HepG2 (cell line): Measurements from ENCODE around the gene RAB3B. TPM values are rescaled to one million over a fixed set of nuclear protein-coding genes. Genes with fewer than 3 reads are reported as not detected.

Experiments
- ATAC-seq: fragments of 200-7000 bp; cut with Tn5 transposase; 3 replicates; pipeline ENCODE4 v1.9.1; 2020; ENCODE audit warnings: mild to moderate bottlenecking, moderate library complexity
- BruUV-seq: library from RNA; stranded (reverse); fragments of 400-500 nt; replicated peaks from 2 replicates; lab custom pipeline; 2021; lab: Mats Ljungman, UMichigan
- CTCF ChIA-PET: fragments of 300-600 bp; formaldehyde crosslinking; extraction: SDS; loops from one replicate; lab custom pipeline; 2021; ENCODE audit warnings: low total read pairs, inconsistent platforms, low intra/inter-chr PET ratio; lab: Yijun Ruan, JAX
- POLR2A ChIA-PET: fragments of 350-600 bp; sonication (Branson Sonifier 250); formaldehyde crosslinking; loops from one replicate; lab custom pipeline; 2020; ENCODE audit warnings: antibody characterized with exemption, inconsistent platforms; lab: Yijun Ruan, JAX
- DNase-seq: peaks from one replicate; pipeline ENCODE4 v3.0.0-alpha.2; 2015; ENCODE audit warnings: low spot score
- FAIRE-seq: peaks from 3 replicates; lab custom pipeline; 2011; peaks lifted over from hg19 to GRCh38; lab: Jason Lieb, UNC
- H2AFZ ChIP-seq: one replicate; pipeline ENCODE4 v1.6.1; 2011; ENCODE audit warnings: low read length, inconsistent platforms
- H3K27ac ChIP-seq: fragments of 300-600 bp; 3 replicates; pipeline ENCODE4 v1.8.0; 2011; ENCODE audit warnings: mixed run types, mild to moderate bottlenecking, mixed read lengths, low read length, inconsistent platforms; ENCODE audit not compliant: insufficient read depth; ENCODE audit errors: extremely low read length
- H3K27me3 ChIP-seq, 2 experiments: fragments of 200-600 bp in 1 of 2; 2 replicates in 1 of 2; 3 replicates in 1 of 2; pipeline versions ENCODE4 v1.6.0 to v1.8.0; 2011; ENCODE audit warnings: low read length in 2 of 2, mild to moderate bottlenecking in 2 of 2, moderate library complexity in 2 of 2, inconsistent platforms in 1 of 2; ENCODE audit not compliant: insufficient read depth in 2 of 2, control insufficient read depth in 1 of 2
- H3K36me3 ChIP-seq, 2 experiments: fragments of 200-600 bp in 1 of 2; replicated peaks in 1 of 2; 2 replicates in 1 of 2; 3 replicates in 1 of 2; pipeline versions ENCODE4 v1.5.1 to v1.8.0; 2011; ENCODE audit warnings: low read length in 2 of 2, inconsistent platforms in 1 of 2; ENCODE audit not compliant: insufficient read depth in 2 of 2, control insufficient read depth in 1 of 2
- H3K4me1 ChIP-seq: 2 replicates; pipeline ENCODE4 v1.5.1; 2012; ENCODE audit warnings: low read length, inconsistent platforms; ENCODE audit not compliant: insufficient read depth
- H3K4me2 ChIP-seq: 2 replicates; pipeline ENCODE4 v1.6.0; 2011; ENCODE audit warnings: low read depth, low read length, inconsistent platforms
- H3K4me3 ChIP-seq, 3 experiments: fragments of 200-600 bp in 1 of 3; sonication (generic), shearing (Covaris generic) in 1 of 3; replicated peaks in 1 of 3; 2 replicates each; pipeline ENCODE4 v1.5.1; 2011 to 2016; ENCODE audit warnings: low read length in 3 of 3, inconsistent platforms in 2 of 3, low read depth in 2 of 3, mild to moderate bottlenecking in 2 of 3, control low read depth in 1 of 3, mixed read lengths in 1 of 3; ENCODE audit not compliant: insufficient read depth in 1 of 3
- H3K79me2 ChIP-seq: one replicate; pipeline ENCODE4 v1.6.1; 2011; ENCODE audit warnings: low read length, inconsistent platforms; ENCODE audit not compliant: insufficient read depth
- H3K9ac ChIP-seq: 2 replicates; pipeline ENCODE4 v1.6.0; 2011; ENCODE audit warnings: mild to moderate bottlenecking, low read depth, low read length, inconsistent platforms; ENCODE audit not compliant: insufficient read depth
- H3K9me3 ChIP-seq: 2 replicates; pipeline ENCODE4 v1.5.1; 2012; ENCODE audit warnings: mild to moderate bottlenecking, low read length
- H4K20me1 ChIP-seq: 2 replicates; pipeline ENCODE4 v1.6.0; 2011; ENCODE audit warnings: inconsistent platforms, mild to moderate bottlenecking, low read length, moderate library complexity; ENCODE audit not compliant: insufficient read depth
- CREBL2 ChIP-seq: sonication (generic); formaldehyde crosslinking; IDR thresholded peaks from 2 replicates; pipeline ENCODE4 v1.8.1; 2023; ENCODE audit warnings: missing genetic modification reagents, mild to moderate bottlenecking, borderline replicate concordance
- CSRNP2 ChIP-seq: sonication (generic); formaldehyde crosslinking; conservative IDR thresholded peaks from 2 replicates; pipeline ENCODE4 v1.8.0; 2022; ENCODE audit warnings: low read depth, missing genetic modification reagents
- EP300 ChIP-seq, 3 experiments: sonication (generic) in 1 of 3; formaldehyde crosslinking in 1 of 3; IDR thresholded peaks; 2 replicates each; pipeline versions ENCODE4 v1.5.1 to v1.6.1; 2011 to 2020; ENCODE audit warnings: low read depth in 2 of 3, low read length in 2 of 3, borderline replicate concordance in 1 of 3, improper control_type of control experiment in 1 of 3, mild to moderate bottlenecking in 1 of 3, missing genetic modification reagents in 1 of 3, moderate library complexity in 1 of 3
- HIVEP1 ChIP-seq: sonication (generic); formaldehyde crosslinking; IDR thresholded peaks from 2 replicates; pipeline ENCODE4 v1.4.0; 2020; ENCODE audit warnings: mild to moderate bottlenecking, missing genetic modification reagents
- MEF2D ChIP-seq: sonication (generic); formaldehyde crosslinking; IDR thresholded peaks from 2 replicates; pipeline ENCODE4 v1.5.1; 2020; ENCODE audit warnings: mild to moderate bottlenecking, missing genetic modification reagents
- REPIN1 ChIP-seq: sonication (generic); formaldehyde crosslinking; IDR thresholded peaks from 2 replicates; pipeline ENCODE4 v1.8.0; 2022; ENCODE audit warnings: missing genetic modification reagents, low read depth, mild to moderate bottlenecking, borderline replicate concordance
- ZBTB21 ChIP-seq: sonication (generic); formaldehyde crosslinking; IDR thresholded peaks from 2 replicates; pipeline ENCODE4 v1.4.0; 2020; ENCODE audit warnings: missing genetic modification reagents
- ZKSCAN1 ChIP-seq: fragments of 150-350 bp; IDR thresholded peaks from 2 replicates; pipeline ENCODE4 v1.6.1; 2014; ENCODE audit warnings: low read length
- ZNF121 ChIP-seq: sonication (generic); formaldehyde crosslinking; IDR thresholded peaks from 2 replicates; pipeline ENCODE4 v1.5.0; 2020; ENCODE audit warnings: mild to moderate bottlenecking, missing genetic modification reagents
- ZNF615 ChIP-seq: sonication (generic); formaldehyde crosslinking; IDR thresholded peaks from 2 replicates; pipeline ENCODE4 v1.5.0; 2020; ENCODE audit warnings: mild to moderate bottlenecking, missing genetic modification reagents, borderline replicate concordance
- ZNF619 ChIP-seq: sonication (generic); formaldehyde crosslinking; IDR thresholded peaks from 2 replicates; pipeline ENCODE4 v1.4.0; 2020; ENCODE audit warnings: mild to moderate bottlenecking, missing genetic modification reagents
- ZNF766 ChIP-seq: sonication (generic); formaldehyde crosslinking; IDR thresholded peaks from 2 replicates; pipeline ENCODE4 v1.5.0; 2020; ENCODE audit warnings: missing genetic modification reagents, borderline replicate concordance
- ZNF792 ChIP-seq: IDR thresholded peaks from 2 replicates; pipeline ENCODE4 v1.6.1; 2016
- WGBS: methylation state at CpG from one replicate; pipeline ENCODE4 v1.1.6; 2017; ENCODE audit warnings: low lambda C conversion rate; 5-methylcytosine and 5-hydroxymethylcytosine counted together
- in situ Hi-C: cut with HindIII; loops from 2 replicates; pipeline ENCODE4 v1.10.0; 2017; ENCODE audit warnings: low pct_unique_long_range_greater_than_20kb; ENCODE audit not compliant: extremely low pct_ligation_motif_present
- intact Hi-C: fragments of 100-400 bp; cut with micrococcal nuclease; formaldehyde crosslinking; loops from one replicate; pipeline ENCODE4 v1.10.0; 2022; ENCODE audit not compliant: unreplicated experiment
- polyA plus RNA-seq, 8 experiments: library from polyadenylated mRNA; depleted of rRNA in 3 of 8; stranded (reverse) in 7 of 8; unstranded in 1 of 8; fragments of >200 nt; fragmentation: Illumina TruSeq in 4 of 8; extraction: Trizol in 4 of 8; gene quantifications; 2 replicates each; pipeline versions ENCODE4 v1.2.1 to v1.2.3, GENCODE V29; 2011 to 2016; ENCODE audit warnings: low read depth in 4 of 8, missing spikeins in 1 of 8, mixed read lengths in 1 of 8; ENCODE audit not compliant: insufficient read depth in 1 of 8
- total RNA-seq, 5 experiments: library from RNA; depleted of rRNA; stranded (reverse); fragments of >200 nt; fragmentation: Illumina TruSeq; extraction: Trizol; gene quantifications; 2 replicates each; pipeline ENCODE4 v1.2.3, GENCODE V29; 2016; ENCODE audit warnings: low read depth in 1 of 5
- TF ChIP-seq, protein P1 (sequence below): sonication (generic); formaldehyde crosslinking; IDR thresholded peaks from 2 replicates; pipeline ENCODE4 v1.8.0; 2022; ENCODE audit warnings: mild to moderate bottlenecking, missing genetic modification reagents; ENCODE audit not compliant: insufficient replicate concordance

Gene RAB3B
- total and polyA plus RNA-seq, 2 of the 13 experiments (the other 11 are each of a cell fraction or from before 2014, with no cell fraction given) = 1.0 to 1.2 TPM

DNA sequence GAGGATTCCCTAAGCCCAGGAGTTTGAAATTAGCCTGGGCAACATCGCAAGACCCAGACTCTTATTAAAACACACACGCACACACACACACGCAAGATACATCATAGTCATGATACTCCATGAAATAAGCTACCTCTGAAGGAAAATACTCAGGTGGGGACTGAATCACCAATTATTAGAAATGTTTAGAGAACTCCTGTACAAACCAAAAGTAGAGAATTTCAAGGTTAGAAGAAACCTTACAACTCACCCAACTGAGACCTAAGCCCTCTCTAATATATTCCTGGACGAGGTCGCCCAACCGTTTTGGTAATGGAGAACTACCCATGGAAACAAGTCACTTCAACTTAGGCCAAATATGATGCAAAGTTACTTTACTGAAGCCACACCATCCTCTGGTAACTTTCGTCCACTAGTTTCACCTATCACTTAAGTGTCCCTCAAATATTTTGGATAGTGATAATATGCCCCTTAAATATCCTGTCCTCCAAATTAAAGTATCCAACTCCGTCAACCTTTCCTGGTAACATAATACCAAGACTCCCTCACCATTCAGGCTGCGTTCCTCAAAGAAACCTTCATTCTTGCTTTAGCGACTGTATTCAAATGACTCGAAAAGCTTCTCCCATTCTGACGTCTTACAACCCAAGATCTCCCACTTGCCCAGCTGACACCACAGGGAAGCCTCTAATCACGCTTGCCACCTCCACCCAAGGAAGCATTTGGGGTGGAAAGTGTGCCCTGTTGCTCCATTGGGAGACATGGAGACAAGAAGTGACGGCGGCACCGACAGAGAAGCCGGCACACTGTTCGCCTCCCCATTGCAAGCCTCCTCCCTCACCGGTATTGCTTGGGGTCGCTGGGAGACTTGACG, 112.8 kb downstream of the RAB3B start:
- in situ Hi-C loops = no loop called here
- Histone ChIP-seq H3K36me3 (no peaks in the 10 kb centered on the region), H2AFZ (no peak overlapping the region), H3K9me3 (no peaks in the 10 kb centered on the region), H3K4me2 (peak overlapping the region; percentile 90), H3K27ac (peak overlapping the region; percentile 95), H3K9ac (peak overlapping the region; percentile 98), H4K20me1 (peaks cover 4% of the 10 kb centered on the region; the same call in 1 of the 2 replicates), H3K79me2 (peaks cover 53% of the 10 kb centered on the region), H3K27me3 (no peaks in the 10 kb centered on the region; a peak in 1 of 5 replicates), H3K4me3 (peak overlapping the region; percentile 78 to 98 (median 93)), H3K4me1 (peaks cover 43% of the 10 kb centered on the region)
- no peak for FAIRE-seq
- POLR2A ChIA-PET = interaction anchor here (0.6 to 1.0 kb wide), 4 partner anchors 8 to 1299 kb away, joined by 3 to 4 read pairs (median 3); partner anchors contain the start of gene TXNDC12
- BruUV-seq = TSS peak; percentile 65
- no peak for TF ChIP-seq ZNF619 (CRISPR knock-in tag)
- TF ChIP-seq CREBL2 (CRISPR knock-in tag) = 0 out of 2 replicates have a peak, but pooled peaks have one; percentile 9
- no peak for TF ChIP-seq CSRNP2 (CRISPR knock-in tag)
- TF ChIP-seq HIVEP1 (CRISPR knock-in tag) = no peak
- TF ChIP-seq REPIN1 = 0 out of 2 replicates have a peak, but pooled peaks have one; percentile 5
- TF ChIP-seq ZNF766 (CRISPR knock-in tag) = 0 out of 2 replicates have a peak, but pooled peaks have one; percentile 36
- no peak for TF ChIP-seq MEF2D (CRISPR knock-in tag)
- no peak for TF ChIP-seq ZNF792 (CRISPR knock-in tag)
- TF ChIP-seq, protein P1, sequence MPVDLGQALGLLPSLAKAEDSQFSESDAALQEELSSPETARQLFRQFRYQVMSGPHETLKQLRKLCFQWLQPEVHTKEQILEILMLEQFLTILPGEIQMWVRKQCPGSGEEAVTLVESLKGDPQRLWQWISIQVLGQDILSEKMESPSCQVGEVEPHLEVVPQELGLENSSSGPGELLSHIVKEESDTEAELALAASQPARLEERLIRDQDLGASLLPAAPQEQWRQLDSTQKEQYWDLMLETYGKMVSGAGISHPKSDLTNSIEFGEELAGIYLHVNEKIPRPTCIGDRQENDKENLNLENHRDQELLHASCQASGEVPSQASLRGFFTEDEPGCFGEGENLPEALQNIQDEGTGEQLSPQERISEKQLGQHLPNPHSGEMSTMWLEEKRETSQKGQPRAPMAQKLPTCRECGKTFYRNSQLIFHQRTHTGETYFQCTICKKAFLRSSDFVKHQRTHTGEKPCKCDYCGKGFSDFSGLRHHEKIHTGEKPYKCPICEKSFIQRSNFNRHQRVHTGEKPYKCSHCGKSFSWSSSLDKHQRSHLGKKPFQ (CRISPR knock-in tag) = no peak
- TF ChIP-seq EP300 (IDR thresholded peaks at IDR 0.05; ENCODE audit: low read depth in 2 of 2, low read length in 2 of 2) = no peak
- no peak for TF ChIP-seq EP300 (CRISPR knock-in tag; IDR thresholded peaks at IDR 0.05; ENCODE audit: borderline replicate concordance)
- 0 out of 2 replicates have a peak, but pooled peaks have one; percentile 2 for TF ChIP-seq ZBTB21 (CRISPR knock-in tag)
- TF ChIP-seq ZNF121 = peak; percentile 66
- 0 out of 2 replicates have a peak, but pooled peaks have one; percentile 9 for TF ChIP-seq ZNF615 (CRISPR knock-in tag)
- no peak for TF ChIP-seq ZKSCAN1
- peak; percentile 37 for ATAC-seq
- DNase-seq = no peak
- CTCF ChIA-PET = no interaction called here
- 2% methylated on average over 13 of the region's 21 CpGs for WGBS
- intact Hi-C loops = no loop called here
